HG02943 (cell line): ENCODE measurements around the gene P2RX7.
"Not testable (repeated sequence)": the region's sequence is repeated elsewhere in the genome, so short reads cannot be mapped to it uniquely, and the experiment has no call there.

Experiments
- ATAC-seq: cut with Tn5 transposase; IDR thresholded peaks from one replicate; pipeline ENCODE4 v1.9.1; 2021; ENCODE audit warnings: mild to moderate bottlenecking, low read depth, moderate library complexity; ENCODE audit not compliant: unreplicated experiment

P2RX7 gene

GRCh38 chr12:121167951-121168350 is 35.3 kb downstream of the P2RX7 start:
- no peak for ATAC-seq

DNA sequence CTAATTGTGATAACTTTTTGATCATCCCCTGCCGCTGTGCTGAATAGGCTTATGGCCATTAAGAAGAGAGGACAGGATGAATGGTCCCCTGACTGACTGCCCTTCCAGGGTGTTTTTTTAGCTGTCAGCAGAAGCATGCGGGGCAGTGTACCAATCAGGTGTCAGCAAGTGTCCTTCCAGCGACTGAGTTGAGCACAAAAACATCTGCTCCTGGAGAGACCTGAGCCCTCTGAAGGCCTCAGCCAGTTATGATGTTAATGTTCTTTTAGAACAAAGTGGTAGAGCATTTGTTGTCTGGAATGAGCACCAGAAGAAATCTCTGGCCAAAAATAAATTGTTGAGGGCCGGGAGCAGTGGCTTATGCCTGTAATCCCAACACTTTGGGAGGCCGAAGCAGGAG is 37.5 kb downstream of the P2RX7 start:
- no peak for ATAC-seq

DNA sequence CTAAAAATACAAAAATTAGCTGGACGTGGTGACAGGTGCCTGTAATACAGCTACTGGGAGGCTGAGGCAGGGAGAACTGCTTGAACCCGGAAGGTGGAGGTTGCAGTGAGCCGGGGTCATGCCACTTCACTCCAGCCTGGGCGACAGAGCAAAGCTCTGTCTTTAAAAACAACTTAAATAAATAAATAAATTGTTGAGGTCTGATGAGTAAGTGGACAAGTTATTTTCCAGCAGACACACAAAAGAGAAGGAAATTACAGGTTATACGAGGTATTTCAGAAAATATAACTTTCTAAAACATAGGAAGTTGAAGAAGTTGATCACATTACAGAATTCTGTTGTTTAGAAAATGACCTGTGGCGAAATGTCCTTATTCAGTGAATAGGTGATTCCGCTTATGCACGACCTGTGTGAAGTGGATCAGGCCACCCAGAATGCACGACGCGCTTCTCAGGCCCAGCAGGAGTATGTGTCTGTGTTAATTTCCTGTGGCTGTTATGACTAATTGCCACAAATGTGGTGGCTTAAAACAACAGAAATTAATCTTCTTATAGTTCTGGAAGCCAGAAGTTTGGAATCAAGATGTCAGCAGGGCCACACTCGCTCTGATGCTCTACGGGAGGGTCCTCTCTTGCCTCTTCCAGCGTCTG is 38.1 kb downstream of the P2RX7 start:
- ATAC-seq, result no peak

DNA sequence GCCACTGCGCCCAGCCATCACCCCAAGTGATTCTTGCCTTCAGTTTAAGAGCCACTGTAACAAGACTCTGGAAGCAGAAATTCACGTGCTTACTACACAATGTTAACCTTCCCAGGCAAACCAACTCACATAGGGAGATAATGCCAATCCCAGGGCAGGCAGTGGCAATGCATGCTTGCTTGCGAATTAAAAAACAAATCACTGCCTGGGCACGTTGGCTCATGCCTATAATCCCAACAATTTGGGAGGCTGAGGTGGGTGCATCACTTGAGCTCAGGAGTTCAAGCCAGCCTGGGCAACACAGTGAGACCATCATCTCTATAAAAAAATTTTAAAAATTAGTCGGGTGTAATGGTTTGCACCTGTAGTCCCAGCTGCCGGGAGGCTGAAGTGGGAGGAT is 39.5 kb downstream of the P2RX7 start:
- no peak for ATAC-seq

- ATAC-seq, result no peak
These were observed 42.9 kb downstream of the P2RX7 start for GRCh38 chr12:121175383-121176119.

DNA sequence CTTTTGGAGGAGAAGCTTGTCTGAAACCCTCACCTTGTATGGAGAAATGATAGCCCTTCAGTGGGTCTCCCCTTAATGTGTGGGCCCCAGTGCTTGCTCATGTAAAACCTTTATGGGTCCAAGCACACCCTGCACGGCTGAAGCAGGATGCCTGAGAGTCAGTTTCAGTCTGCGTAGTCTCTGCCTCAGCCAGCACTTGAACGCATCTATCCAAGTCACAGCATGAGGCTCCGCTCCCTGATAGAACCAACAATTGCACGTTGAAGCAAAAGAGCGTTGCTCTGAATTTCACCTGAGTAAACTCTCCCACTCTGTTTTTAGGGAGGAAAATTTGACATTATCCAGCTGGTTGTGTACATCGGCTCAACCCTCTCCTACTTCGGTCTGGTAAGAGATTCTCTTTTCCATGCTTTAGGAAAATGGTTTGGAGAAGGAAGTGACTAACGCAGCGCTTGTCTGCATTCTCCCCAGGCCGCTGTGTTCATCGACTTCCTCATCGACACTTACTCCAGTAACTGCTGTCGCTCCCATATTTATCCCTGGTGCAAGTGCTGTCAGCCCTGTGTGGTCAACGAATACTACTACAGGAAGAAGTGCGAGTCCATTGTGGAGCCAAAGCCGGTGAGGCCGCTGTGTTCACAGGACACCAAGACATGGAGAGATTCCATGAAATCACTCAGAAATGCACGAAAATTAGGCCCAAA is 44.3 kb downstream of the P2RX7 start:
- ATAC-seq, result no peak

GRCh38 chr12:121181181-121181580 is 48.5 kb downstream of the P2RX7 start:
- ATAC-seq, result no peak

GRCh38 chr12:121182222-121182893 is 49.7 kb downstream of the P2RX7 start:
- no peak for ATAC-seq

- ATAC-seq, result no peak
These were observed 51.7 kb downstream of the P2RX7 start for GRCh38 chr12:121184425-121184824.

- ATAC-seq, result no peak
These were observed 52.6 kb downstream of the P2RX7 start for GRCh38 chr12:121184984-121185889.

DNA sequence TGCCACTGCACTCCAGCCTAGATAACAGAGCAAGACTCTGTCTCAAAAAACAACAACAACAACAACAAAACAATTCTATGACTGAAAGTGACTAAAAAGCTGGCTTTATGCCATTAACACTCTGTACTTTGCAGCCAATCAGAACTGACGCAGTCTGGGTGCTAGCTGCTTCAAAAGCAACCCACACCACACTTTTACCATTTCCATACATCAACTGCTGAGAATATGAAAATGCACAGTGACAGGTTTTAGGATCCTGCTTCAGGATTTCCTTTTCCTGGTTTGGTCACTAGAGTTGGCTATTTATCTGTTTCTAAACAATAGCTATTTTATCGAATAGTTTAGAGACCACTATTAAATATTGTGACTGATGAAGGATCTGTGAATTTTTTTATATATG is 54.1 kb downstream of the P2RX7 start:
- ATAC-seq, result no peak

GRCh38 chr12:121187501-121187900 is 54.8 kb downstream of the P2RX7 start:
- ATAC-seq, result no peak

GRCh38 chr12:121188227-121188626 is 55.6 kb downstream of the P2RX7 start:
- no peak for ATAC-seq

DNA sequence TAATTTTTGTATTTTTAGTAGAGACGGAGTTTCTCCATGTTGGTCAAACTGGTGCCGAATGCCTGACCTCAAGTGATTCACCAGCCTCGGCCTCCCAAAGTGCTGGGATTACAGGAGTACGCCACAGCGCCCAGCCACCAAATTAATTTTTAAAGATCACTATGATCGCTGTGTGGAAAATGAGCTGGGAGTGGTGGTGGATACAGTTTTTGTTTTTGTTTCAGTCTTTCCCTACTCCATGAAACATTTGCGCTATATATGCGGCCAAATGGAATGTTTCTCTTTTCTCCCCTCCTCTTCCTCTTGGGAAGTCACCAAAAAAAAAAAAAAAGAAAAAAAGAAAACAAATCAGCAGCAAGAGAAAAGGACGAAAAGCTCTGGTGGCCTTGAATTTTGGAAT is 56.5 kb downstream of the P2RX7 start:
- ATAC-seq, result no peak

DNA sequence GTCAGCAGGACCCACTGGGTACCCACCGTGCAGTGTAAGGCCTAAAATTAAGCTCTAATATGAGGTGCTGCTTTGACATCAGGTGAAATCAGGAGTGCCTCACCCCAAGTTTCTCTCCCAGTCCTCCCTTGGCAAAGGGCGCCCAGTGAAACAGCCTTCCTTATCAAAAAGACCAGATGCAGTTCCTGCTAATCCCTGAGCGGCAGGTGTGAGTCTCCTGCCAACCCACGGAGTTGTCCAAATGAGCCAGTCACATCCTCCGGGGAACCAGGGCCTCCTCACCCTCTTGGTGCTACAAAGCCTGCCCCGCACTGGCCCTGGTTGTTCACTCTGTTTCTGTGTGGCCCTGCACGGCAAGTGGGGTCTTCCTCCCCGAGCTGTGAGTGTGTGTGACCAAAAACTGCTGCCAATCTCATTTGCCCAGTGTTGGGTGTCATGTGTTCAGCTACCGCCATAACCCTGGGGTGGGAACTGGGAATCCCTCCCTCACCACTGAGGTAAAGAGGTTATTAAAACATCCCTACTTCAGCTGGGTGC is 57.0 kb downstream of the P2RX7 start:
- no peak for ATAC-seq

GRCh38 chr12:121190523-121191031 is 57.9 kb downstream of the P2RX7 start:
- no peak for ATAC-seq

GRCh38 chr12:121191151-121191550 is 58.5 kb downstream of the P2RX7 start:
- no peak for ATAC-seq

DNA sequence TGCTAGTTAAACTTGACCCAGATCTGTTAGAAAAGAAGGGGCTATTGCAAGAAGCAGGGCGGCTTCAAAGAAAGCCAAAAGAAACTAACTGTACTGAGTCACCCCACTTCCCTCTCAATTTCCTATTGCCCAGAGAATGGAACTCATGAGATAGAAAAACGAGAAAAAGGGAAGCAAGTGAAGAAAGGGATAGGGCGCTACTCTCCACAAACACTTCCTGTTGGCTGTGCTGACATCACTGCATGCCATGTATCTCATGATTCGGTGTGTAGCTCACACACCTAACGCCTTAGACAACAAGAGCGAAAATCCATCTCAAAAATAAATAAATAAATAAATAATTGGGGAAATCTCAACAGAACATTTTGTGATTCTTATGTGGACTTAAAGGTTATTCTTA is 64.2 kb downstream of the P2RX7 start:
- ATAC-seq, result no peak

- no peak for ATAC-seq
These were observed 66.3 kb downstream of the P2RX7 start for GRCh38 chr12:121198949-121199348.

- ATAC-seq, result not testable (repeated sequence)
These were observed 68.5 kb downstream of the P2RX7 start for GRCh38 chr12:121201140-121201539.
